Measurements from ENCODE around the gene KIF5C. TPM values are rescaled to one million over a fixed set of nuclear protein-coding genes. Genes with fewer than 3 reads are reported as not detected.

The KIF5C gene
- total RNA-seq, 4 donors from 2014 or later = 0.77 to 11.0 (median 1.9) TPM

- Histone ChIP-seq H3K4me1 (no peaks in the 10 kb centered on the region), H3K4me3 (no peak overlapping the region), H3K9me3 (no peaks in the 10 kb centered on the region), H3K27me3 (no peaks in the 10 kb centered on the region), H3K36me3 (no peaks in the 10 kb centered on the region), H3K27ac (no peak overlapping the region)
- DNase-seq = no peak
- intact Hi-C loops (cut with DNase I; ENCODE audit: low total_unique reads) = no loop called here
- TF ChIP-seq POLR2A (IDR thresholded peaks at IDR 0.05) = no peak
- no peak for TF ChIP-seq CTCF (IDR thresholded peaks at IDR 0.05)
These were observed 137.5 kb downstream of the KIF5C start for GRCh38 chr2:149012545-149012944.

- Histone ChIP-seq H3K36me3 (no peaks in the 10 kb centered on the region), H3K27ac (no peak overlapping the region), H3K4me3 (no peak overlapping the region), H3K9me3 (no peaks in the 10 kb centered on the region), H3K27me3 (no peaks in the 10 kb centered on the region), H3K4me1 (no peaks in the 10 kb centered on the region)
- DNase-seq = no peak
- TF ChIP-seq POLR2A (IDR thresholded peaks at IDR 0.05) (no peak), CTCF (IDR thresholded peaks at IDR 0.05) (no peak)
- intact Hi-C loops (cut with DNase I; ENCODE audit: low total_unique reads) = no loop called here
These were observed 140.5 kb downstream of the KIF5C start for GRCh38 chr2:149015501-149015900.

- no peaks in the 10 kb centered on the region for H3K27me3 ChIP-seq
- H3K4me1 ChIP-seq = no peaks in the 10 kb centered on the region
- no peaks in the 10 kb centered on the region for H3K36me3 ChIP-seq
- no peaks in the 10 kb centered on the region for H3K9me3 ChIP-seq
- no peak overlapping the region for H3K27ac ChIP-seq
- no peak for DNase-seq
- TF ChIP-seq POLR2A (IDR thresholded peaks at IDR 0.05) = no peak
- TF ChIP-seq CTCF (IDR thresholded peaks at IDR 0.05) = no peak
- no peak overlapping the region for H3K4me3 ChIP-seq
- intact Hi-C loops (cut with DNase I; ENCODE audit: low total_unique reads) = no loop called here
These were observed 141.0 kb downstream of the KIF5C start for GRCh38 chr2:149015926-149016563.

GRCh38 chr2:149017116-149017985, 142.3 kb downstream of the KIF5C start:
- intact Hi-C loops (cut with DNase I; ENCODE audit: low total_unique reads) = no loop called here
- H3K9me3 ChIP-seq = no peaks in the 10 kb centered on the region

More at GRCh38 chr2:149017116-149017985, 142.3 kb downstream of the KIF5C start:
- Histone ChIP-seq H3K4me3 (no peak overlapping the region), H3K27me3 (no peaks in the 10 kb centered on the region), H3K27ac (no peak overlapping the region), H3K36me3 (no peaks in the 10 kb centered on the region), H3K4me1 (no peaks in the 10 kb centered on the region)
- TF ChIP-seq CTCF (IDR thresholded peaks at IDR 0.05) (peak; percentile 60 to 83 (median 72)), POLR2A (IDR thresholded peaks at IDR 0.05) (no peak)
- peak; percentile 64 to 72 for DNase-seq
